Measurements from ENCODE around the gene PDE8A. TPM values are rescaled to one million over a fixed set of nuclear protein-coding genes. Genes with fewer than 3 reads are reported as not detected.

Gene PDE8A
- total RNA-seq, 3 donors from 2014 or later: 45.1 to 60.5 (median 58.3) TPM

DNA sequence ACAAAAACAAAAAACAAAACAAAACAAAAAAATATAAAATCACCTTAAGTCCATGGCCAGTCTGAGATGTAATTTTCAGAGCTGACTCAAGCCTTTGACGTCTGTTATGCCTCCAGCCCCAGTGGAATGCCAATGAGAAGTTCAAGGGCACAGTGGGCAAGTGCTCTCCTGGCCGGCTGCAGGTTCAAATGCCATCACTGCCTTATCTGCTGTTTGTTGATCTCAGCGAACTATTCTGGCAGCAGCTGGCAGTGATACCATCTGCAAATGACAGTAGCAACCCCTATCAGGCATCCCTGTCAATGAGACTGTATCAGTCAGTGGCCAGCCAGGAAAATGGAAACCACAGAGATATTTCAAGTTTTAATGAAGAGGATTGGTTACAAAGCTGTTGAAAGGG is 10.8 kb upstream of the PDE8A start:
- no peaks in the 10 kb centered on the region for H3K4me1 ChIP-seq
- no peaks in the 10 kb centered on the region for H3K36me3 ChIP-seq
- H3K4me3 ChIP-seq: no peak overlapping the region
- no peaks in the 10 kb centered on the region for H3K9me3 ChIP-seq
- no peak overlapping the region for H3K27ac ChIP-seq
- intact Hi-C loops (cut with DNase I; ENCODE audit: low total_unique reads): no loop called here
- TF ChIP-seq POLR2A (IDR thresholded peaks at IDR 0.05): no peak
- TF ChIP-seq POLR2AphosphoS5 (IDR thresholded peaks at IDR 0.05): no peak
- TF ChIP-seq, protein P1, sequence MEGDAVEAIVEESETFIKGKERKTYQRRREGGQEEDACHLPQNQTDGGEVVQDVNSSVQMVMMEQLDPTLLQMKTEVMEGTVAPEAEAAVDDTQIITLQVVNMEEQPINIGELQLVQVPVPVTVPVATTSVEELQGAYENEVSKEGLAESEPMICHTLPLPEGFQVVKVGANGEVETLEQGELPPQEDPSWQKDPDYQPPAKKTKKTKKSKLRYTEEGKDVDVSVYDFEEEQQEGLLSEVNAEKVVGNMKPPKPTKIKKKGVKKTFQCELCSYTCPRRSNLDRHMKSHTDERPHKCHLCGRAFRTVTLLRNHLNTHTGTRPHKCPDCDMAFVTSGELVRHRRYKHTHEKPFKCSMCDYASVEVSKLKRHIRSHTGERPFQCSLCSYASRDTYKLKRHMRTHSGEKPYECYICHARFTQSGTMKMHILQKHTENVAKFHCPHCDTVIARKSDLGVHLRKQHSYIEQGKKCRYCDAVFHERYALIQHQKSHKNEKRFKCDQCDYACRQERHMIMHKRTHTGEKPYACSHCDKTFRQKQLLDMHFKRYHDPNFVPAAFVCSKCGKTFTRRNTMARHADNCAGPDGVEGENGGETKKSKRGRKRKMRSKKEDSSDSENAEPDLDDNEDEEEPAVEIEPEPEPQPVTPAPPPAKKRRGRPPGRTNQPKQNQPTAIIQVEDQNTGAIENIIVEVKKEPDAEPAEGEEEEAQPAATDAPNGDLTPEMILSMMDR (IDR thresholded peaks at IDR 0.05): no peak
- H3K27me3 ChIP-seq: no peaks in the 10 kb centered on the region
- no peak for DNase-seq (ENCODE audit: low spot score in 2 of 2)

GRCh38 chr15:84973492-84974460 is 7.9 kb upstream of the PDE8A start:
- Histone ChIP-seq H3K9me3 (no peaks in the 10 kb centered on the region), H3K27me3 (no peaks in the 10 kb centered on the region), H3K4me1 (no peaks in the 10 kb centered on the region), H3K27ac (no peak overlapping the region), H3K4me3 (no peak overlapping the region), H3K36me3 (no peaks in the 10 kb centered on the region)
- DNase-seq (ENCODE audit: low spot score in 2 of 2): no peak
- no peak for TF ChIP-seq POLR2AphosphoS5 (IDR thresholded peaks at IDR 0.05)
- TF ChIP-seq POLR2A (IDR thresholded peaks at IDR 0.05): no peak
- TF ChIP-seq, protein P1 (IDR thresholded peaks at IDR 0.05): no peak
- intact Hi-C loops (cut with DNase I; ENCODE audit: low total_unique reads): no loop called here

- H3K36me3 ChIP-seq: no peaks in the 10 kb centered on the region
- H3K27me3 ChIP-seq: no peaks in the 10 kb centered on the region
- H3K4me3 ChIP-seq: no peak overlapping the region
- no peaks in the 10 kb centered on the region for H3K4me1 ChIP-seq
- no peaks in the 10 kb centered on the region for H3K9me3 ChIP-seq
- intact Hi-C loops (cut with DNase I; ENCODE audit: low total_unique reads): no loop called here
- H3K27ac ChIP-seq: no peak overlapping the region
- no peak for DNase-seq (ENCODE audit: low spot score in 2 of 2)
- TF ChIP-seq, protein P1 (IDR thresholded peaks at IDR 0.05): no peak
Observed at GRCh38 chr15:84975871-84976351, 5.7 kb upstream of the PDE8A start.

GRCh38 chr15:84976746-84977345 is 4.8 kb upstream of the PDE8A start:
- no peaks in the 10 kb centered on the region for H3K4me1 ChIP-seq
- H3K27ac ChIP-seq: no peak overlapping the region
- no peaks in the 10 kb centered on the region for H3K9me3 ChIP-seq
- intact Hi-C loops (cut with DNase I; ENCODE audit: low total_unique reads): no loop called here
- H3K36me3 ChIP-seq: no peaks in the 10 kb centered on the region
- DNase-seq (ENCODE audit: low spot score in 2 of 2): no peak
- H3K4me3 ChIP-seq: no peak overlapping the region
- no peaks in the 10 kb centered on the region for H3K27me3 ChIP-seq
- no peak for TF ChIP-seq POLR2AphosphoS5 (IDR thresholded peaks at IDR 0.05)
- TF ChIP-seq POLR2A (IDR thresholded peaks at IDR 0.05): no peak
- TF ChIP-seq, protein P1 (IDR thresholded peaks at IDR 0.05): no peak

DNA sequence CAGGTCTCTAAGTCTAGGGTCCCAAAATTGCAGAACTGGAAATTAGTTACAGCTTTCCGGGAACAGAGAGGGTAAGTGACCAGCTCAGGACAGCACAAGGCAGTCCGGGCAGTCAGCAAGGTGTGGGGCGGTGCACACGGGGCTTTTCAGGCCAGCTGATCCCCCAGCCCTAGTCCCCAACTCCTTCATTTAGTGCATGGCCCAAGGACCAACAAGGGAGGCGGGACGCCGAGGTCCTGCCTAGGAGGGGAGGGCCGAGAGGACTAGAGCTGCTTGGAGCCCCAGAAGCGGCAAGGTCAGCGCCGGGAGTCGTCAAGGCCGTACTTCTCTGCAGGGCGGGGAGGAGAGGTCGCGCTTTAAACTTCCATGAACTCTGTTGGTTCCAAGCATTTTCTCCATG is 2.0 kb upstream of the PDE8A start:
- DNase-seq (ENCODE audit: low spot score in 2 of 2): no peak

More for the DNA sequence above, 2.0 kb upstream of the PDE8A start:
- Histone ChIP-seq H3K4me3 (peak overlapping the region in 2 of 3 donors; percentile 90 to 92), H3K36me3 (no peaks in the 10 kb centered on the region), H3K27me3 (no peaks in the 10 kb centered on the region), H3K4me1 (no peaks in the 10 kb centered on the region), H3K9me3 (no peaks in the 10 kb centered on the region), H3K27ac (no peak overlapping the region)
- TF ChIP-seq, protein P1 (IDR thresholded peaks at IDR 0.05): no peak
- no peak for TF ChIP-seq POLR2A (IDR thresholded peaks at IDR 0.05)
- no peak for TF ChIP-seq POLR2AphosphoS5 (IDR thresholded peaks at IDR 0.05)
- intact Hi-C loops (cut with DNase I; ENCODE audit: low total_unique reads): loop anchor here (5.0 kb wide), 1 partner anchor 723 kb away; no protein-coding TSS in a partner anchor

All from breast epithelium (tissue), 4 donors.